Tibial nerve (tissue), 3 donors: Measurements from ENCODE around the gene SMC1B.

Experiments
- CTCF ChIP-seq, 5 experiments: fragments of 200-600 bp in 3 of 5; fragments of 450-650 bp in 2 of 5; sonication (generic) in 3 of 5; IDR thresholded peaks; one replicate each; pipeline ENCODE4 v1.5.1; 2016 to 2019; ENCODE audit warnings: antibody characterized with exemption in 5 of 5, mild to moderate bottlenecking in 3 of 5, moderate library complexity in 2 of 5
- POLR2A ChIP-seq, 2 donors: fragments of 450-650 bp; IDR thresholded peaks; one replicate each; pipeline ENCODE4 v1.6.1; 2017; ENCODE audit warnings: antibody characterized with exemption in 2 of 2, mild to moderate bottlenecking in 2 of 2, moderate library complexity in 2 of 2

GRCh38 chr22:45407793-45408192, 5.6 kb downstream of the SMC1B start:
- TF ChIP-seq CTCF (IDR thresholded peaks at IDR 0.05) (no peak), POLR2A (IDR thresholded peaks at IDR 0.05) (no peak)
